Frontal cortex (tissue), 4 donors: ENCODE measurements around the gene FRMD4A. TPM values are rescaled to one million over a fixed set of nuclear protein-coding genes. Genes with fewer than 3 reads are reported as not detected.
A peak's percentile ranks its signal among the peaks of the same experiment; 100 is the strongest.

Experiments
- DNase-seq, 2 donors: peaks; one replicate each; pipeline ENCODE4 v3.0.0; 2012; ENCODE audit warnings: low spot score in 2 of 2
- FAIRE-seq: peaks from 2 replicates; lab custom pipeline; 2012; peaks lifted over from hg19 to GRCh38; lab: Jason Lieb, UNC
- total RNA-seq: library from RNA; depleted of rRNA; stranded (reverse); fragments of >200 nt; gene quantifications from one replicate; pipeline ENCODE4 v1.2.3, GENCODE V29; 2014
- donor health status: control.
- donor health status: control.
- donor health status: control.

FRMD4A gene
- total RNA-seq, 1 donor from 2014 or later: 69.7 TPM

DNA sequence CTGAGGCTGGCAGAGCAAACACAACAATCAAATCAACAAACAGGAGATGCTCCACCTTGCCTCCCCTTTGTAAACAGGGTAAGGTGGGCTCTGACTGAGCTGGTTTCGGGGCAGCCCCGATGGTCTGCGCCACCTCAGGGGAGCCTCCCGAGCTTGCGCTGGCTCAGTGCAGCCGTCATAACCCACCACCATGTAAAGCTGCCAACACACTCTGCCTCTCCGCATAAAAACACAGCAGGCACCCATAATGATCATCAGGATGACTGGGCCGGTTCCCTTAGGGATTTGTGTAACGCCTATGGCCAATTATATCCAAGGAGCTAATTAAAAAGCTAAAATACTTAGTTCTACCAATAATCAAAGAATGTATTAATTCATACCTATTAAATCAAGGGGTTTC lies 619.4 kb downstream of the FRMD4A start:
- no peak for DNase-seq
- FAIRE-seq: no peak

DNA sequence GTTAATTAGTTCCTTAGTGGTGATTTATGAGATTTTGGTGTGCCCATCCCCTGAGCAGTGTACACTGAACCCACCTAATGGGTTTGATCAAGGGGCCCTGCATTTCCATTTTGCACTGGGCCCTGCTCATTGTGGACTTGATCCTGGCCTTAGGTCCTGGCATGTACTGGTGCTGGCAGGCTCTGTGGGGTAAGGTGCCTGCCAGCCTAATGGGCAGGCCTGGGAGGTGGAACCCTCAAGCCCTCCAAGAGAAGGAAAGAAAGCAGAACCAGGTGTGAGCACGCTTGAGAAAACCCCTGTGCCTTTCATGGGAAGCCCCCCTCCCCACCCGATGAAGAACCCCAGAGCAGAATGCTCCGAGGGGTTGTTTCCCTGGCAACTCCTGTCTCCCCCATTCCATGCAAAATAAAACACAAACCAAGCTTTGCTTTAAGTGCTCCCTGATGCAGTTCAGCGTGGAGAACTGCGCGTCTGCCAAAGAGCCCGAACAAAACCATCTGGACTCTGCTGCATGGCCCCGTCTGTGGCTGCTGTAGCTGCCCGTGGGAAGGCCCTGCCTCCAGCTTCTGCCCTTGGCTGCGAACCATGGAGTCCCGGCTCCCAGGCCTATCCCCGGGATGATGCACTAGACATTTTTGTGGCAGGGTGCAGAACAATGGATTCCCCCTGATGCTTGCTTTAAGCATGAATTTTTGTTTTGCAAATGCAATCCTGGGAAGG lies 620.6 kb downstream of the FRMD4A start:
- DNase-seq (no peak), FAIRE-seq (no peak)

DNA sequence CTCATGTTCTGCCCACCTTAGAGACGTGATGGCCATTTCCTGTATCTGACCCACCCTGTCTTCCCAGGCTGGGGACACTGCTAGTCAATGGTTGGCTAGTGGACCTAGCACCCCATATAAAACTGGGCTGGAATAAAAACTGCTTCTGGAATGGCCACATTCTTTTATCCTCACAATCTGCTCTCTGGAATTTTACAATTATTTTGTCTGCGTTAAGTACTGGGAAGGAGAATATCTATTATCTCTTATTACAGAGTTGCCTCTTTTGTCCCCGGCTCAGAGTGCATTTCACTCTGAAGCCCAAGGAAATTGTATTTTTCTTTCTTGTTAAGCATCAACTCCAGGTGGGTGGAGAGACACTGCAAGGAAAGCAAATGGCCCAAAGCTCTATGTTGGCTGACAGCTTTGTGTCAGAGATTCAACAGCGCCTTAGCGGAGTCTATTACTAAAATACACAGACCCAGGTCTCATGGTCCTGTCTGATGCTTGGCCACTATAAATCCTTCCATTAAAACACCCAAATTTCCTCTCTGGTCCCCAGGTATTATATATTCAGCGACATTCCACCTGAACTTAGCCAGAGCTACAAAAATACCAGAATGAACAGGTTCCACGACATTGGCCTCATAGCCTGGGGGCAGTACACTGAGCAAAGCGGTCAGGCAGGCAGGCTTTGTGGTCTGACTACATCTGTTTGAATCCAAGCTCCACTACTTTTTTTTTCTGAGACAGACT lies 622.3 kb downstream of the FRMD4A start:
- no peak for FAIRE-seq
- no peak for DNase-seq

DNA sequence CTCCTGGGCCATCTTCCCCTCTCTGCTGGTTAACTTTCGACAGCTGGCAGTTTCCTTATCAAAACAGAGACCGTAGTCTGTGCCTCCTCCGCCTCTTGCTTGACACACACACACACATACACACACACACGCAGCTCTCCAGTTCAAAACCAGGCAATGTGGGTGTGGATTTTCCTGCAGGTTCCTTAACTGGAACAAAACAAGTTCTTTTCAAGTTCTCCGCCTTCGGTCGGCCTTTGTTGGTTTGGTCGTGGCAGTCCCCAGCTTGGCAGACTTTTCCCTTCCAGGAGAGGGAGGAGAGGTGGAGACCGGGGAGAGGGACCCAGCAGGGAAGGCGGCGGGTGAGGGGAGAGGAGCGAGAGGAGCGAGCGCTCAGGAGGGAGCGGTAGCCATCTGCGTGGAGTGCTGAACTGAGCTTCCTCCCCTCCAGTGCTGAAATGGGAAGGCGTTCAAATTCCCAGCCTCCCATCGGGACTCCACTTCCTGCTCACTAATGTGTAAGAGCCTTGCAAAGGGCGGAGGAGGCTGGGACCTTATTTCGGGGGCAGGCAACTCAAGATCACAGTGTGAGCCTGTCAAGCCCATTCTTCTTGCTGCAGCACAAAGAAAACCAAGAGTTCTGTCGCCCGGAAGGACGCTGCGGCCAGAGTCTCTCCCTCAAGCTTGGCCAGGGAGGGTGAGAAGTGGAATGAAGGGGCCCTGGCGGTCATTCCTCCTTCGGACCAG lies 623.4 kb downstream of the FRMD4A start:
- FAIRE-seq (no peak), DNase-seq (peak in 1 of 2 donors; percentile 61)

DNA sequence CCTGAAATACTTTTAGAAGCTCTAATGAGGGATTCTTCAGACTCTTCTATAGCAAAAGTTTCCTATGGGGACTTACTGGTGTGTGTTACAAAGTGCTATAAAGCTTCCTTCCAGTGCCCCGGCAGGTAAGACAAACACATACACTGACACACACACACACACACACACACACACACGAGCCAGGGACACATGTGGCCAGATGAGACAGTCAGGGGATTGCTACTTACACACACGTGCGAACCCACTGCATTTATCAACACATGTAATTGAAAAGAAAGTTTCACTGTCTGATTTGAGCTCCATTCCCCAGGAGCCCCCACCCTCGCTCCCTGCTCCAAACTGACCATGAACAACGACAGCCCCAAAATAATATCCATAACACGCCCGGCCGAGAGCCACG lies 624.1 kb downstream of the FRMD4A start:
- DNase-seq (no peak), FAIRE-seq (no peak)

DNA sequence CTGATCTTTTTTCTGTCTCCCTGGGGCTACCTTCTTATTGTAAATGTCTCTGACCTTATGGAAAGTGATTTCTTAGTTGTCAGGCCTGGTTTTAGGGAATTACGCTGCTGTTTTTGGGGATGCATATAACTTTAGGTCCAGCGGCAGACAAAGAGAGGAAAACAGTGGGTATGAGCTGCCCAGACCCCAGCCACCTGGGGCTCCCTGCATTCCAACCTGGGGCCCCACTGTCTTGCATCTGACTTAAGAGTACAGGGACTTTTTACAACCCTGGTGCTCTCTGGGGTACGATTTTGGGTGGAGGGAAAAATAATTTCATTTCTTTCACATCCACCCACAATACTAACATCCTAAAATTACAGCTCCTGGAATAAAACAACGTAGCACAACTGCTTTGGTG lies 624.5 kb downstream of the FRMD4A start:
- no peak for DNase-seq
- no peak for FAIRE-seq

DNA sequence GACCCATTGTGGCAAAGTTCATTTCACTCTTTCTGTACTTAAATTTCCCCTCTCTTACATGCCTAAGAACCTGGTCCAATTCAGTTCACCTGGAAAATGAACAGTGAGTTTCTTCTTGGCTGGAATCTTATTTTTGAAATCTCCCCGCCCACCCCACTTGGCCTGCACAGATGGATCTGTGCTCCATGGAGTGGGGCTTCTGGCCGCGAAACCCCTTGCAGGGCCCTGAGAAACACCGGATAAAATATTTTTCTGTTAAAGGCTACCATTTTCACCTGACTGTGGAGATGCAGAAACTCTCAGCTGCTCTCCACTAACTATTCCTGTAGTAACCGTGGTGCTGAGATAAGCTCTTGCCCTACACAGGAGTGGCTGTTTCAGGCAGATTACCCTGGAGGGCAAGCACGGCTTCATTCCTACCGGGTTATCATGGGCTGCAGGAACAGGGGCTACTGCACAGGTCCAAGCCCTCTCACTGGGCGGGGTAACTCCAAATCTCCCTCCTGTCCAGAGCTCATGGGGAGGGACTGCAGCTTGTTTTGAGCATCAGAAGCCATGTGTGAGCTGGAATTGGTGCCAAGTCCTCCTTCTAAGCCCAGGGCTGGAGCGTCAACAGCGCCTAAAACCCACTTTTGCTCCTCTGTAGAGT lies 625.1 kb downstream of the FRMD4A start:
- no peak for FAIRE-seq
- no peak for DNase-seq

DNA sequence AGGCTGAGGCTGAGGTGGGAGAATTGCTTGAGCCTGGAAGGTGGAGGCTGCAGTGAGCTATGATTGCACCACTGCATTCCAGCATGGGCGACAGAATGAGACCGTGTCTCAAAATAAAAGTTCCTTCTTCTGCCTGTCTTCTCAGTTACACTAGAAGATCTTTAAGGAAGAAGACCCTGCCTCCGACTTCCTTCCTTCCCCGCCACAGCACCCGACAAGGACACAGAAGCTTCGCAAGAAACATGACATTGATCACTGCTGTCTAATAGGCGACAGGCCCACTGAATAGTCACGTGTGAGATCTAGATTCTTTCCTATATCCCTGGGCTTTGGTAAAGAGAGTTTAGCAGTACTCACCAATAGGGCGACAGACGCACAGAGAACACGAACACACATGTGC lies 625.8 kb downstream of the FRMD4A start:
- DNase-seq: no peak
- no peak for FAIRE-seq

DNA sequence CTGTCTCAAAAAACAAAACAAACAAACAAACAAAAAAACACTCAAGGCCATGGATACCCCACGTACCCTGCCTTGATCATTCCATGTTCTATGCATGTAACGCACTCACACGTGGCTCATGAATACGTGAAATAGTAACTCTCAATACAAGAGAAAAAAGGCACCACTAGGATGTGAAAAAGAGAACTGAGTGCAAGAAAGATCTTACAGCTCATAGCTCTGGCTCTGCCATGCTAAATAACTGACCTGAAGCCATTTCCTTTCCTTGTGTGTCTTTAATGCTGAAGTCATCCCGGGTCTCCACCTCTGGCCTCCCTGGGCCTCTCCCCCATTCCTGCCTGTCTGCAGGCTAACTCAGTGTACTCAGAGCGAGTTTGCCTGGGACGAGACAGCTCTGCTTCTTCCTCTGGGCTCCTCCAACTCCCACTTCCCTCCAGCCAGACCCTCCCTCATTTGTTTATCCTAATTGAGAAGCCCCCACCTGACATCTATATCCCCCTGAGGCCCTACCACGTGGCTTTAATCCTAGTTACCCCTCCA lies 626.7 kb downstream of the FRMD4A start:
- FAIRE-seq: no peak
- DNase-seq: no peak

DNA sequence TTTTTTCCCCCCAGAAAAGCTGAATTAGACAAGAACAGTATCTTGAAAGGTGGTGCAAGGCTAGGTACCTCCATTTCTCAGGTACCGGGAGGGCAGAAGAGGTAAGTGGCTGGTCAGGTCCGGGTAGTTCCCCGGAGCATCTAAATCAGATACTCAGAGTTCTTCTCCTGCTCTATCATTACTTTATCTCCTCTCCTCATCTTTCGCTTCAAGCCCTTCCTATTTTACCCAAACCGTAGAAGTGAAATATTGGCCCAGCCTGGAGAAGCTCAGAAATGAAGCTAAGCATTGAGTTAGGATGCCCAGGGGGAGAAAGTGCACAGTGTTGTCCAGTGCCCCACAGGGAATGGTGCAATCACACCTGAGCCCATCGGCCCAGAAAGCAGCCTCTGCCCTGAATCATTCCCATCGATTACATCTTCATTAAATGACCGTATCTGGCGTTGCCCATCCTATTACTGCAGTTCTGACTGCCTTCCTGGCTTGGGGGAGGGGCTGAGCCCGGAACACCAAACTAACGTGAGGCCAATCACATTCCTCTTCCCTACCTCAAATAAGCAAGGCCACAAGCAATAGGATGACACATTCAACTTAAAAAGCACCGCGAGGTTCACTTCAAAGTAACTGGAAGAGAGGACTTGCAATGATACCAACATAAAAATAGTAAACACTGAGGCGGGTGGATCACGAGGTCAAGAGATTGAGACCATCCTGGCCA lies 627.5 kb downstream of the FRMD4A start:
- no peak for DNase-seq
- no peak for FAIRE-seq

DNA sequence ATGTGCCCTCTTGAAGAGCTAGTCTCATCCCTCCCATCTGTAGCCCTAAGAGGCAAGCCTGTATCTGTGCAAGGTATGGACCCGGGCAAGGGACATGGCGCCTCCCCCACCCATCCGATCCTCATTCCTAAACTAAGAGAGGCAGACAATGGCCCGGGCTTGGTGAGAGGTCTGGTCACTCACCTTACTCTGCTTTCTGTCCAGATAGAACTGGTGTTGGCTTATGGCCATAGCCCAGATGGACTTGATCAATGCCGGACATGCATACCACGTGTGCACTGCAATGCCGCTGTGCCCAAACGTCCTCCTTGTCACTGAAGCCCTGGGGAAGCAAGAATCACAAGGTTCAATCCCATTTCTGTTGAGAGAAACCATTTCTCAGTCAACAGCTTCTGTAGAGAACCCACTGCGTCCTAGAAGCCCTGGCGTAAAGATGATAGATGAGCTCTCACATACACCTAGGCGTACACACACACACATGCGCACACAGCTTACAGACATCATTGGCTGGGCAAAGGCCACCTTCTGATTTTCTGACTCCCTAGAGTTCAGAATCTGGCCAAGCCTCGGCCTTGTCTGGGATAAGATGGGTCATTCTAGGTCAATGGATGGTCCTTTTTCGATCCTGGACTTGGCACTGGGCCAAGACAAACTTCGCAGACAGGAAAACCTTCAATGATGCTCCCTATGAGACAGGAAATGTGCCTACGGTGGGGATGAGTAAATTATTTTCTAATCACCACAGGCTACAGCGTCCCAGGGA lies 629.4 kb downstream of the FRMD4A start:
- FAIRE-seq: no peak
- DNase-seq: no peak

DNA sequence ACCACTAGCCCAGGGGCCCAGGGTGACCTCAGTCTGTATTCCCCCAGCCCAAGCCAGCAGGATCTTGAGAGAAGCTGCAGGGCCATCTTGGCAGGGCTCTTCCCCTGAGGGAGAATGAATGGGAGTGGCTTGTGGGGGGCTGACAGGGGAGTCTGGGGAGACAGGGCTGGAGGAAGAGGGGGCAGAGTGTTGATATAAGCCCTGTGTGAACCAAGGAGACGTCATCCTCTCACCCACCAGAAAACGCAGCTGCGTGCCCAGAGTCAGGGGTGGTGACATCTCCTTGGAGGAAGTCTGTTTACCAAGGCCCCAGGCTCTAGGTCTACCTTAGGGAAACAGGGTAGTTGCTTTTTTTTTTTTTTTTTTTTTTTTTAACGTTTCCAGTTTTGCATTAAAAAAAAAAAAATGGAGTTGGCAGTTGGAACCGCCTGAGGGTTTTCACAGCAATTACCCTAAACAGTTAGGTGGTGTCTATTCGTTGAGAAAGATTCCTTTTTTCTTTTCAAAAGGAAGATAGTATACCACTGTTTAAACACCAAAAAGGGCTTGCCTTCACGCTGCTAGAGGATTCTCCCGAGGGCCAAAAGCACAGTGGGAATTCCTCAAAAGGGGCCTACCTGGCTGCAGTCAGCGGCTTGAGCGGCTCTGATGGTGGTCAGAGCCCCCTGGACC lies 630.1 kb downstream of the FRMD4A start:
- DNase-seq: no peak
- no peak for FAIRE-seq

DNA sequence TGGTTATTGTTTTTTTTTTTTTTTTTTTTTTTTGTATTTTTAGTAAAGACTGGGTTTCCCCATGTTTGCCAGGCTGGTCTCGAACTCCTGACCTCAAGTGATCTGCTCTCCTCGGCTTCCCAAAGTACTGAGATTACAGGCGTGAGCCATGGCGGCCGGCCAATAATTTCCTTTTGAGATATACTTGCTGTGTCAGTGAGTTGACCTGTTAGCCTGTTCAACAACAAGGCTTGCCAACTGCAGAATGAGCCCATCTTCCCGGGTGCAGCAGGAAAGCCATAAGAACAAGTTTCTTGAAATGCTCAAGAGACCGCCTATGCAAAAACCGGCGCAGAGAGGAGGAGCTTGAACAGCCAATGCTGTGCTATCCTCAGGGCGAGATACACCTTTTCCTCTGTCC lies 631.5 kb downstream of the FRMD4A start:
- DNase-seq: no peak
- FAIRE-seq: no peak

DNA sequence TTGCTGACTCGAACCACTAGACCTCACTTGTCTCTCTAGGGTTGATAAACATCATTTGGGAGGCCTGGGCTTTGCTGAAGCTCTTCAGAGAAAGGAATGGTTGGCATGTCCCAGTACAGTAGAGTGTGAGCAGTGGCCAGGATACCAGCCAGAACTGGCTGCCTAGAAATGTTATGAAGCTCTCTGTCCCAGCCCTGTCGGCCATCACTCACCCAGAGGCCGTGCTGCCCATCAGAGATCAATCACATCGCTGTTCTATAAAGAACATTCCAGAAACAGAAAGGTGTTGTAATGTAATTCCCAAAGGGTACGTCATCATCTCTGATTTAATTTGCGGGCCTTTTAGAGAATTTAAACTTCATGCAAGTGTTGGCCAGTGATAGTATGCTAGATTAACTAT lies 632.5 kb downstream of the FRMD4A start:
- DNase-seq (no peak), FAIRE-seq (no peak)

DNA sequence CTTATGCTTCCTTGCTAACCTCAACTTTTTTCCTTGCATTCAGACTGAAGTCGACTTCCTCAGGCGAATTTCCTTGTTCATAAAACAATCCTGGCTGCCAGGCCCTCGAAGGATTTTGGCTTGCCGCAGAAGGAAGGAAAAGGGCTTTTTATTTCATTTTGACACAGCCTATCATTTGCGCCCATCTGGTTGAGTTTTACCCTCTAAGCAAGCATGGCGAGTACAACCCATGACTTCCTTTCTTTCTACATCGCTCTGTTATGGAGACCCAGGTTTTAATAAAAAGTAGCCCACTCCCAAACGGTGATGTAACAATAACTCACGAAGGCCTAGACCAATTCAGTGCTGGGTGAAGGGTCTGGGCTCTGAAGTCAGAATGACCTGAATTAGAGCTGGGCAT lies 634.7 kb downstream of the FRMD4A start:
- no peak for FAIRE-seq
- no peak for DNase-seq

DNA sequence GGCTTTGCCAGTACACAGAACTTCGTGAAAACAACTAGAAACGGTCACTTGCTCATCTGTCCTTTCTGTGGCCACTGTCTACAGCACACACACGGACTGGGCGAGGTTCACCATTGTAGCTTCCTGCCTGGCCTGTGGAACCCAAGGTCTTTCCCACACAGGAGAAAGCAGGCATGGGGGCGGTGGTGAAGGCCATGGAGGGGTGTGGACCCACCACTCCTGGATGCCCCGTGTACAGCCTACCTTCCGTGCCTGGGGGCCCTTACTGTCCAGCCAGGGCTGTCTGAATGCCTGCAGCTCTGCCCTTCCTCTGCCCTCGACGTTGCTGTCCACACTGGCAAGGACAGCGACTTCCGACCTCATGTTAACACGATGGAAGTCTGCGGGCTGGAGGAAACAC lies 635.1 kb downstream of the FRMD4A start:
- DNase-seq: no peak
- no peak for FAIRE-seq

DNA sequence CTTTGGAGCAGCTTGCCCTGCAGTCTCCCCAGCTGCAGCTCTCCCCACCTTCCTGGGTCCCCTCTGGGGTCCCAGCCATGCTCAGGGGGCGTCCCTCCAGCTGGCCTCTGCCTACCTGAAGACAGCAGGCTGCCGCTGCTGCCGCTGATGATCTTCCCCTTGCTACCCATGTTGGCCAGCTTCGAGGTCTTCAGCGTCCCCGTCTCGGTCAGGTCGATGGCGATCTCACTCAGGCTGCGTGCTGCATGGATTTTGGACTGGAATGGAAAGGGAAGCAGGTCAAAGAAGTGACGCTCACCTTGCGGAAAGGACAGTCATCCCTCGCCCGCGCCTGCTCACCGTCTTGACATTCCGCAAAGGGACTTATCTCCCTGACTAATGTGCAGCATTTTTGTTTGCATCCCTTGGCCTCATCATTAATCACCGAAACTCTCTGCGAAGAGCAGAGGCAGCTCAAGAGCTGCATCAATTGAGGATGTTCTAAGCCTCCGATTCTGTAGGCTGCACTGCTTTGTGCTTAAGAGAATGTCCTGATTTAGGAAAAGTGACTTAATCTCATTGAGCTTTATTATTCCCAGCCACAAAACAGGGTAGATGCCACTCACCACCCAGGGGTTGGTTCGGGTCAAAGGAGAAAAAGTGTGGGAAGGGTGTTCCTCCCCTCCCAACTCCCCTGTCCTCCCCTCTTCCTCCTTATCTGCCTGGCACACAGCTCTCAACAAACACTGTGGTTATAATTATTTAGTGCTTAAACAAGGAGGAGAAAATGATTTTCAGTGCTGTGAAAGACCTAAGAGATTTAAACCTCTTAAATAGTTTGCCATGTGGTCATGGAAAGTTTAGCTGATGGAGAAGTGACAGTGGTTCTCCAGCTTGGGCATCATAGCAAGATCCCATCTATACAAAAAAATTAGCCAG lies 636.7 kb downstream of the FRMD4A start:
- no peak for FAIRE-seq
- no peak for DNase-seq
